ENCODE measurements around the gene ITGB5. TPM values are rescaled to one million over a fixed set of nuclear protein-coding genes. Genes with fewer than 3 reads are reported as not detected.

The ITGB5 gene
- polyA plus RNA-seq, 1 experiment = 393 TPM

GRCh38 chr3:124730941-124731297 is 156.2 kb downstream of the ITGB5 start:
- no peak for TF ChIP-seq CTCF (IDR thresholded peaks at IDR 0.05; ENCODE audit: insufficient read depth, low read depth, low read length)
- ChIA-PET CTCF (interaction anchor here (0.6 to 1.7 kb wide), 5 partner anchors 9 to 48 kb away, joined by 3 to 7 read pairs (median 4); no protein-coding TSS in a partner anchor), POLR2A (no interaction called here)
- no peaks in the 10 kb centered on the region; the same call in 1 of the 2 replicates for H3K36me3 ChIP-seq (ENCODE audit: control insufficient read depth, insufficient read depth, low read length)
- no peak for DNase-seq (ENCODE audit: low read depth)
- H3K4me3 ChIP-seq (ENCODE audit: low read depth, low read length) = peak overlapping the region; percentile 100
- H3K27me3 ChIP-seq (ENCODE audit: control insufficient read depth, insufficient read depth, low read length) = no peaks in the 10 kb centered on the region

DNA sequence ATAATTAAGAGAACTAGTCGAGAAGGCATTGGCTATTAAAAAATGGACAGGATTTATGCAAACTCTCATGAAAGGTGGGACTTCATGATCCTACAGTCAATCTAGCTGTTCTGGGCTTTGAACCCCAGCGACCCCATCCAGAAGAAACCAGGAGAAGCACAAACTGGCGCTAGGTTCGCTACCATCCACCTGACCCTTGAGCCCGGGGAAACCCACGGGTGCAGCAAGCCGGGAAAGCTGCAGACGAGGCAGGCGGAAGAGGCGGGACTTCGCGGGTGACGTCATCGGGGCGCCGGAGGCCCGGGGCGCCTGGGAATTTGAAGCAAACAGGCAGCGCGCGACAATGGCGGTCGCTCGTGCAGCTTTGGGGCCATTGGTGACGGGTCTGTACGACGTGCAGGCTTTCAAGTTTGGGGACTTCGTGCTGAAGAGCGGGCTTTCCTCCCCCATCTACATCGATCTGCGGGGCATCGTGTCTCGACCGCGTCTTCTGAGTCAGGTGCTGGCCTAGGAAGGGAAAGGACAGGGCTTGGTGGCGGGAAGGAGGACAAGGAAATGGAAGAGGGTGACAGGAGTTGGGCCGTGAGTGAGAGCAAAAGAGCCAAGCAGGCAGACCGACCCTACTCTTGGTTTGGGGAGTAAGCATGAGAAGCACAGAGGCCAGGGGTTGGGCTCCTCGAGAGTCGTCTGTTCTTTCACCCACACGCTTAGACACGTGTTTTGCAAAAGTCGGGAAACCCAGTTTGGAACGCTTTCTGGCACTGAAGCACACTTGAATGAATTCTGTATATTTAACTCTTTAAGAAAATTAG is 156.8 kb downstream of the ITGB5 start, which contains the start of gene UMPS:
Gene UMPS (plus strand): TSS at position 324 of the 812 bp plus-strand sequence. CDS start 20 bp downstream, at position 344.
- Histone ChIP-seq H3K36me3 (ENCODE audit: control insufficient read depth, insufficient read depth, low read length) (no peaks in the 10 kb centered on the region), H3K27me3 (ENCODE audit: control insufficient read depth, insufficient read depth, low read length) (no peaks in the 10 kb centered on the region), H3K4me3 (ENCODE audit: low read depth, low read length) (peak within 1 kb of the TSS; percentile 100)
- ChIA-PET CTCF (interaction anchor here (0.6 to 1.7 kb wide), 5 partner anchors 13 to 49 kb away, joined by 3 to 7 read pairs (median 4); no protein-coding TSS in a partner anchor), POLR2A (interaction anchor here (0.6 kb wide), 1 partner anchor 103 kb away, joined by 5 read pairs; no protein-coding TSS in a partner anchor)
- TF ChIP-seq CTCF (IDR thresholded peaks at IDR 0.05; ENCODE audit: insufficient read depth, low read depth, low read length) = no peak
- DNase-seq (ENCODE audit: low read depth) = peak; percentile 26

DNA sequence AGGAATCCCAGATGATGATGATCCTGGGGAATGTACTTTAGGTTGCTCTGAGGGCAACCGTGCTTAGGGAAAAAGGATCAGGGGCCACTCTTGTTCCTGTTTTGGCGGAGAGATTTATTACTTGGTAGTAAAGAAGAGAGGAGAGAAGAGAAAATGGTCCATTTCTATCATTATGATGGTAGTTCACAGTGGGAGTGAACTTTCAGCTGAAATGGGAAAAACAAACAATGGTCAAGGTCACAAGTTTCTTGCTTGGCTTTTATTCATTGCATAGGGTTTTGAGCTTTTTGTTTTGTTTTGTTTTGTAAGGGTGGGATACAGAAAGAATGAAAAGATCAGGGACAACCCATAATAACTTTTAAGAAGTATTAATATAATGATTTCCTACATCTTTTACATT is 164.6 kb downstream of the ITGB5 start:
- CTCF ChIA-PET = interaction anchor here (1.0 to 1.5 kb wide), 2 partner anchors 15 to 162 kb away, joined by 3 to 4 read pairs; no protein-coding TSS in a partner anchor
- TF ChIP-seq CTCF (IDR thresholded peaks at IDR 0.05; ENCODE audit: insufficient read depth, low read depth, low read length) = no peak
- DNase-seq (ENCODE audit: low read depth) = no peak
- no peak overlapping the region for H3K4me3 ChIP-seq (ENCODE audit: low read depth, low read length)
- H3K36me3 ChIP-seq (ENCODE audit: control insufficient read depth, insufficient read depth, low read length) = no peaks in the 10 kb centered on the region
- POLR2A ChIA-PET = no interaction called here
- peaks cover 2% of the 10 kb centered on the region for H3K27me3 ChIP-seq (ENCODE audit: control insufficient read depth, insufficient read depth, low read length)

- peaks cover 9% of the 10 kb centered on the region for H3K27me3 ChIP-seq (ENCODE audit: control insufficient read depth, insufficient read depth, low read length)
- no peak overlapping the region for H3K4me3 ChIP-seq (ENCODE audit: low read depth, low read length)
- ChIA-PET CTCF (interaction anchor here (1.0 to 1.2 kb wide), 2 partner anchors 25 to 149 kb away, joined by 3 to 5 read pairs; no protein-coding TSS in a partner anchor), POLR2A (no interaction called here)
- no peak for TF ChIP-seq CTCF (IDR thresholded peaks at IDR 0.05; ENCODE audit: insufficient read depth, low read depth, low read length)
- DNase-seq (ENCODE audit: low read depth) = no peak
- no peaks in the 10 kb centered on the region for H3K36me3 ChIP-seq (ENCODE audit: control insufficient read depth, insufficient read depth, low read length)
Observed at GRCh38 chr3:124714223-124714853, 172.8 kb downstream of the ITGB5 start.

Small RNA genes lying within 50 kb of the gene (small RNA-seq; reads per million reads assigned to genes)
- 11.4 reads per million, percentile 78 among the genes with 10 or more reads in this experiment for gene MIR544B (ENCODE audit: insufficient read length, low read depth, low replicate concordance)

Other genes with a start within 250 kb of the ITGB5 start
- gene UMPS, start 156.9 kb downstream of the ITGB5 start, polyA plus RNA-seq (2011; rRNA removed) = 23.4 and 27.4 TPM in 2 replicates
- gene MUC13, start 47.4 kb upstream of the ITGB5 start, polyA plus RNA-seq (2011; rRNA removed) = not detected in 2 replicates
- gene HEG1, start 168.6 kb upstream of the ITGB5 start, polyA plus RNA-seq (2011; rRNA removed) = 83.4 and 94.7 TPM in 2 replicates